ENCODE results near the gene CYB561D2.
A peak's percentile ranks its signal among the peaks of the same experiment; 100 is the strongest.

Gene CYB561D2

DNA sequence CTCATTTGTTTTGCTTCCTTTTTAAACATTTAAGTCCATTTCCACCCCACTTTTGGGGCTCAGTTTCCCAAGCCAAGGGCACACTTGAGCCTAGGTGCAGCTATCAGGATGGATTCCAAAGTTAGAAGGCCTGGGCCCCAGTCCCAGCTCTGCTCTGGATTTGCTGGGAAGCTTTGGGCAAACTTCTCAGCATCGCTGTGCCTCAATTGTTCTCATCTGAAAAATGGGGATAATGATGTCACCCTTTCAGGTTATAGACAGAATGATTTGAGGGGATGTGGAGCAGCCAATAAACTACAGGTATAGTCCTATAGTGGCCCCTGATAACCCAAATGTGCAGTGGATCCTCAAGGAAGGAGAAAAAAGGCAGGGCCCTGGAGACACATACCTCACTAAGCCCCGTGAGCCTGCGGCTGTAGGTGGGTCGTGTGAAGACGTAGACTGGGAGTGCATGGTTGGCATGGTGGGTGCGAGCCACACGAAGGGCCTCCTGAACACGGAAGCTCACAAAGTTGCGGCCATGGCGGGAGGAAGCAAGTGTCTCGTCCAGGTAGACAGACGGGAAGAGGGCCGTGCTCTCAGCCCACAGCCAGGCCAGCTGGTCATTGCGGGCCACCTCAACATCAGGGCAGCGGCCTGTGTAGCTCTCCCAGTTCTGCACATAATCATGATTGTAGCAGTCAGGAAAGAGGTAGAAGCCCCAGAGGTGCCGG is 31.3 kb upstream of the CYB561D2 start:
- DNase-seq, result no peak
- H3K4me3 Mint-ChIP-seq, result peak overlapping the region in 1 of 2 donors; percentile 27
- no peak overlapping the region for H3K27ac Mint-ChIP-seq
- H3K27me3 Mint-ChIP-seq, result no peaks in the 10 kb centered on the region
- H3K9me3 Mint-ChIP-seq, result no peaks in the 10 kb centered on the region
- H3K4me1 Mint-ChIP-seq (ENCODE audit: low read depth in 2 of 2), result peaks cover 28 to 43% of the 10 kb centered on the region in 2 donors
- no peak for ATAC-seq (replicated peaks)
- no peaks in the 10 kb centered on the region for H3K36me3 Mint-ChIP-seq (ENCODE audit: insufficient read depth)

GRCh38 chr3:50319894-50320625 is 30.6 kb upstream of the CYB561D2 start:
- Mint-ChIP-seq H3K9me3 (no peaks in the 10 kb centered on the region), H3K27me3 (no peaks in the 10 kb centered on the region), H3K4me3 (peak overlapping the region; percentile 84 to 85), H3K4me1 (ENCODE audit: low read depth in 2 of 2) (peaks cover 32 to 45% of the 10 kb centered on the region in 2 donors), H3K27ac (peak overlapping the region; percentile 65 to 83), H3K36me3 (ENCODE audit: insufficient read depth) (no peaks in the 10 kb centered on the region)
- DNase-seq (no peak), ATAC-seq (replicated peaks) (no peak)

- Mint-ChIP-seq H3K36me3 (ENCODE audit: insufficient read depth) (no peaks in the 10 kb centered on the region), H3K9me3 (no peaks in the 10 kb centered on the region), H3K4me1 (ENCODE audit: low read depth in 2 of 2) (peaks cover 32 to 43% of the 10 kb centered on the region in 2 donors), H3K4me3 (peak overlapping the region; percentile 84 to 85), H3K27me3 (no peaks in the 10 kb centered on the region), H3K27ac (peak overlapping the region; percentile 65 to 93)
- ATAC-seq (replicated peaks) (peak; percentile 29), DNase-seq (peak in 2 of 3 experiments; percentile 21 to 41)
Measured at GRCh38 chr3:50320853-50321335, 29.8 kb upstream of the CYB561D2 start.

DNA sequence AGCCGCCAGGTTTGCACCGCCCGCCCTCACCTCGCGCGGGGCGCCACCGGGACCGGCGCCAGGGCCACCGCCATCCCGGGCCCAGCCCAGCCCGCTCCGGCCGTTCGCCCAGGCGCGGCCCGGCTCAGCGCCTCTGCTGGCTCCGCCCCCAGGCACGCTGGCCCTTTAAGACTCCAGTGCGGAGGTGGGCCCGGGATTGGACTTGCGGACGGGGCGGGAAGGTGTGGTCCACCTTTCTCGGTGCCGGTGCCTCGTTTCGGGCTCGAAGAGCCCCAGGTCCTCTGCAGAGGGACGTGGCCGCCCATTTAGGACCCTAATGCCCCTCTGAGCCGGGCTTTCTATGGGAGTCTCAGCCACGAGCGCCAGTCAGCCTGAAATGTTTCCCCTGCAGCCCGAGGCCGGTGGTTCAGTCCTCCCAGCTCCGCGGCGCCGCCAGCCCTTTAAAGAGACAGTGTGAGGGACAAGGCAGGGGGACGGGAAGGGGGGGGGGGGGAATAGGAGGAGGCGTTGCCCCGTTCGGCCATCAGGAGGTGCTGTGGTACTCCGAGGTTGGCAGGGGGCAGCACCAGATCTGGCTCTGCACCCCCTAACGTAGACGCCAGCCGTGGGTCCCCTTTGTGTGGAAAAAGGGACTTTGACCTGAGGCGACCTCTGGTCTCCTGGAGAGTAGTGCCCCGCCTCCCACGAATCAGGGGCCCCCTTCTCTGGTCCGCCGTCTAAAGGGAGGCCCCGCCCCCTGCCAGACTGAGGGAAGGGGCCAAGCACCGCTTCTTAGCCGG is 29.1 kb upstream of the CYB561D2 start:
- no peaks in the 10 kb centered on the region for H3K36me3 Mint-ChIP-seq (ENCODE audit: insufficient read depth)
- H3K27me3 Mint-ChIP-seq, result no peaks in the 10 kb centered on the region
- H3K27ac Mint-ChIP-seq, result peak overlapping the region; percentile 89 to 93
- H3K9me3 Mint-ChIP-seq, result no peaks in the 10 kb centered on the region
- DNase-seq, result peak; percentile 66 to 74 (median 69)
- H3K4me1 Mint-ChIP-seq (ENCODE audit: low read depth in 2 of 2), result peaks cover 27 to 38% of the 10 kb centered on the region in 2 donors
- ATAC-seq (replicated peaks), result peak; percentile 58
- peak overlapping the region; percentile 84 to 85 for H3K4me3 Mint-ChIP-seq

GRCh38 chr3:50322115-50322385 is 28.6 kb upstream of the CYB561D2 start:
- no peak overlapping the region for H3K27ac Mint-ChIP-seq
- ATAC-seq (replicated peaks), result no peak
- H3K9me3 Mint-ChIP-seq, result no peaks in the 10 kb centered on the region
- DNase-seq, result no peak
- H3K36me3 Mint-ChIP-seq (ENCODE audit: insufficient read depth), result no peaks in the 10 kb centered on the region
- H3K4me1 Mint-ChIP-seq (ENCODE audit: low read depth in 2 of 2), result peaks cover 22 to 33% of the 10 kb centered on the region in 2 donors
- H3K4me3 Mint-ChIP-seq, result peak overlapping the region; percentile 84 to 85
- H3K27me3 Mint-ChIP-seq, result no peaks in the 10 kb centered on the region

DNA sequence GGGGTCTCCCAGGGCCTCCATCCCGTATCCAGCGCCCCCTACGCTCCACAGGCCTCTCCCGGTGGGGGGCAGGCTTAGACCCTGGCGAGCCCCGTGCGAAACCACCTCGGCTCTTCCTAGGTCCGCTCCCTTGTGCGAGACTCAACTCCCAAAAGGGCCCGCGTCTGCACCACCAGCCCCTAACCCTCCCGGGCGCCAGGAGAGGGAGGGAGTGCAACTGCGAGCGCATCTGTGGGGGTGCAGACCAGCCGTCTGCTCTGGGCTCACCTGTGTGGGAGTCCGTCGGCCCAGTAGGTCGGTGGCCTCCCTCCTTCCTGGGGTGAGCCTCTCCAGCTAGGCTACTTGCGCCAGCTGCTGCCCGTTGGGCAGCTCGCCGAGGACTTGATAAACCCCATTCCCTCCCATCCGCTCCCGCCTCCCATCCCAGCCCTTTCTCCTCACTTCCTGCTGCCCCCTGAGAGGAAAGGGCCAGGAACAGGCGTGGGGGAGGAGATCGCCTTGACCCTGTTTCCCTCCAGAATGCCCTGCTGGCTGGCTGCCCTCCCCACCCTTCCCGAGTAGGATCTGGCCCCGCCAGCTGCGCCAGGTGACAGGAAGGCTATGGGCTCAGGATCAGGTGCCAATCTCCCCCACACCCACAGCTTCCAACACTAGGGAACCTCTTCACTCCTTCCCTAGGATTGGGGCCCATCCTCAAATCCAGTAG is 28.1 kb upstream of the CYB561D2 start, which contains the start of gene HYAL2:
TSS of gene HYAL2 (minus strand) at position 360 of the 706 bp plus-strand sequence. CDS start 2,256 bp downstream, outside the sequence.
- Mint-ChIP-seq H3K9me3 (no peaks in the 10 kb centered on the region), H3K4me1 (ENCODE audit: low read depth in 2 of 2) (peaks cover 20 to 32% of the 10 kb centered on the region in 2 donors), H3K4me3 (peak within 1 kb of the TSS; percentile 84 to 85), H3K36me3 (ENCODE audit: insufficient read depth) (peaks cover 4% of the 10 kb centered on the region), H3K27ac (peak within 1 kb of the TSS; percentile 89 to 93), H3K27me3 (no peaks in the 10 kb centered on the region)
- DNase-seq, result no peak
- no peak for ATAC-seq (replicated peaks)

GRCh38 chr3:50323092-50323600 is 27.5 kb upstream of the CYB561D2 start:
- peaks cover 24 to 34% of the 10 kb centered on the region in 2 donors for H3K4me1 Mint-ChIP-seq (ENCODE audit: low read depth in 2 of 2)
- no peaks in the 10 kb centered on the region for H3K9me3 Mint-ChIP-seq
- H3K27ac Mint-ChIP-seq, result peak overlapping the region in 1 of 2 donors; percentile 76
- no peak for DNase-seq
- peaks cover 8% of the 10 kb centered on the region for H3K36me3 Mint-ChIP-seq (ENCODE audit: insufficient read depth)
- peak overlapping the region; percentile 44 to 84 for H3K4me3 Mint-ChIP-seq
- no peak for ATAC-seq (replicated peaks)
- H3K27me3 Mint-ChIP-seq, result no peaks in the 10 kb centered on the region

GRCh38 chr3:50323614-50324199 is 27.0 kb upstream of the CYB561D2 start:
- Mint-ChIP-seq H3K27ac (peak overlapping the region; percentile 41 to 76), H3K27me3 (no peaks in the 10 kb centered on the region), H3K36me3 (ENCODE audit: insufficient read depth) (peaks cover 12% of the 10 kb centered on the region), H3K4me3 (no peak overlapping the region), H3K9me3 (no peaks in the 10 kb centered on the region), H3K4me1 (ENCODE audit: low read depth in 2 of 2) (peaks cover 29 to 36% of the 10 kb centered on the region in 2 donors)
- ATAC-seq (replicated peaks) (no peak), DNase-seq (no peak)

DNA sequence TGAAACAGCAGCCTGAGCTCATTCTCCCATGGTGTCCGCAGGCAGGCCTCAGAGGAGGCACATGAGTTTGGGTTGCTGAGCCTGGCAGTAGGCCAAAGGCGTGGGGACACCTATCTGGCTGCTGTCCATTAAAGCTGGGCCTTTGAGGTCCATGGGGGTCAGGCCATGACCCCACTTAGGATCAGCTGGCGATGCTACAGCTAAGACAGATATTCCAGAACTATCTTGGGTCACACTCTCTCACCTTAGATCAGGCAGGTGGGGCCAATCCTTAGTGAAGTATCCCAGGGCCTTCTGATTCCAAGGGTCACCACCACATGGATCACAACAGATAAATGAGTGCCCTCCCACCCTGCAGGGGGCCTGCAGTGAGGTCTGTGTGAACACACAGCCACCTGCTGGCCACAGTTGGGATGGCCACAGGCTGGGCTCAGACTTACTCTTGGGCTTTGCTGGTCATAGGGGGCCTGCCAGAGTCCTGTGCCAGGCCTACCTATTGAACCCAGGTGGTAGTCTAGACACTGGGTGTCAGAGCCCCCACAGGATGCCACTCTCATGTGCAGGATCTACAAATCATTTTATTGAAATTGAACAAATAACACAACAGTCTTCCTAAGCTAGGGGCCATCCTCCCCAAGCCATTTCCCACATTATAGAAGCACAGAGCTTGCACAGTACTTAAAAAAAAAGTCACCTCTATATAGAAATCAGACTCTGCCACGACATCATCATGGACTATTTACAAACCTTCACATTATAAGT is 26.1 kb upstream of the CYB561D2 start:
- Mint-ChIP-seq H3K4me3 (no peak overlapping the region), H3K9me3 (no peaks in the 10 kb centered on the region), H3K27ac (peak overlapping the region in 1 of 2 donors; percentile 76), H3K27me3 (no peaks in the 10 kb centered on the region), H3K4me1 (ENCODE audit: low read depth in 2 of 2) (peaks cover 25 to 29% of the 10 kb centered on the region in 2 donors), H3K36me3 (ENCODE audit: insufficient read depth) (peaks cover 20% of the 10 kb centered on the region)
- ATAC-seq (replicated peaks), result peak; percentile 25
- peak; percentile 50 to 64 (median 53) for DNase-seq

DNA sequence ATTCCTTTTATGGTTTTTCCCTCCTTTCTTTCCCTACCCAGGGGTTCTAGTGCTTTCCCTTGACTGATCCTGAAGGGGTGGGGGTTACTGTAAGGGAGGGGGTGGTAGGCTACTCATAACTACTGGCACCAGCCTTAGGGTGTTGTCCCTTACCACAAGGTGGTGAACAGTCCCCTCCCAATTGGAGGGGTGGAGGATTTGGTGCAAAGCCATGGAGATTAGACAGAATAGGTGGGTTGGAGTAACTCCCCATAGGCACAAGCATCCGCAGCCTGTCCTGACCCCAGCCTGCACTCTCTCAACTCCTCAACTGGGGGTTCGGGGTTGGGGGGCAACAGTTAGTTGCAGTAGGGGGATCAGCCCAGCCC is 25.6 kb upstream of the CYB561D2 start:
- ATAC-seq (replicated peaks) (no peak), DNase-seq (no peak)
- Mint-ChIP-seq H3K4me3 (no peak overlapping the region), H3K9me3 (no peaks in the 10 kb centered on the region), H3K27ac (peak overlapping the region in 1 of 2 donors; percentile 76), H3K36me3 (ENCODE audit: insufficient read depth) (peaks cover 26% of the 10 kb centered on the region), H3K27me3 (no peaks in the 10 kb centered on the region), H3K4me1 (ENCODE audit: low read depth in 2 of 2) (peaks cover 22 to 26% of the 10 kb centered on the region in 2 donors)

GRCh38 chr3:50325497-50326181 is 25.0 kb upstream of the CYB561D2 start:
- H3K9me3 Mint-ChIP-seq, result no peaks in the 10 kb centered on the region
- H3K4me1 Mint-ChIP-seq (ENCODE audit: low read depth in 2 of 2), result peaks cover 16 to 23% of the 10 kb centered on the region in 2 donors
- peaks cover 31% of the 10 kb centered on the region for H3K36me3 Mint-ChIP-seq (ENCODE audit: insufficient read depth)
- peak overlapping the region in 1 of 2 donors; percentile 76 for H3K27ac Mint-ChIP-seq
- DNase-seq, result no peak
- no peak for ATAC-seq (replicated peaks)
- H3K27me3 Mint-ChIP-seq, result no peaks in the 10 kb centered on the region
- peak overlapping the region in 1 of 2 donors; percentile 8 for H3K4me3 Mint-ChIP-seq
